Measurements from ENCODE around the gene SYT3. TPM values are rescaled to one million over a fixed set of nuclear protein-coding genes. Genes with fewer than 3 reads are reported as not detected.

SYT3 gene, protein sequence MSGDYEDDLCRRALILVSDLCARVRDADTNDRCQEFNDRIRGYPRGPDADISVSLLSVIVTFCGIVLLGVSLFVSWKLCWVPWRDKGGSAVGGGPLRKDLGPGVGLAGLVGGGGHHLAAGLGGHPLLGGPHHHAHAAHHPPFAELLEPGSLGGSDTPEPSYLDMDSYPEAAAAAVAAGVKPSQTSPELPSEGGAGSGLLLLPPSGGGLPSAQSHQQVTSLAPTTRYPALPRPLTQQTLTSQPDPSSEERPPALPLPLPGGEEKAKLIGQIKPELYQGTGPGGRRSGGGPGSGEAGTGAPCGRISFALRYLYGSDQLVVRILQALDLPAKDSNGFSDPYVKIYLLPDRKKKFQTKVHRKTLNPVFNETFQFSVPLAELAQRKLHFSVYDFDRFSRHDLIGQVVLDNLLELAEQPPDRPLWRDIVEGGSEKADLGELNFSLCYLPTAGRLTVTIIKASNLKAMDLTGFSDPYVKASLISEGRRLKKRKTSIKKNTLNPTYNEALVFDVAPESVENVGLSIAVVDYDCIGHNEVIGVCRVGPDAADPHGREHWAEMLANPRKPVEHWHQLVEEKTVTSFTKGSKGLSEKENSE
- total RNA-seq: 2.5 TPM

DNA sequence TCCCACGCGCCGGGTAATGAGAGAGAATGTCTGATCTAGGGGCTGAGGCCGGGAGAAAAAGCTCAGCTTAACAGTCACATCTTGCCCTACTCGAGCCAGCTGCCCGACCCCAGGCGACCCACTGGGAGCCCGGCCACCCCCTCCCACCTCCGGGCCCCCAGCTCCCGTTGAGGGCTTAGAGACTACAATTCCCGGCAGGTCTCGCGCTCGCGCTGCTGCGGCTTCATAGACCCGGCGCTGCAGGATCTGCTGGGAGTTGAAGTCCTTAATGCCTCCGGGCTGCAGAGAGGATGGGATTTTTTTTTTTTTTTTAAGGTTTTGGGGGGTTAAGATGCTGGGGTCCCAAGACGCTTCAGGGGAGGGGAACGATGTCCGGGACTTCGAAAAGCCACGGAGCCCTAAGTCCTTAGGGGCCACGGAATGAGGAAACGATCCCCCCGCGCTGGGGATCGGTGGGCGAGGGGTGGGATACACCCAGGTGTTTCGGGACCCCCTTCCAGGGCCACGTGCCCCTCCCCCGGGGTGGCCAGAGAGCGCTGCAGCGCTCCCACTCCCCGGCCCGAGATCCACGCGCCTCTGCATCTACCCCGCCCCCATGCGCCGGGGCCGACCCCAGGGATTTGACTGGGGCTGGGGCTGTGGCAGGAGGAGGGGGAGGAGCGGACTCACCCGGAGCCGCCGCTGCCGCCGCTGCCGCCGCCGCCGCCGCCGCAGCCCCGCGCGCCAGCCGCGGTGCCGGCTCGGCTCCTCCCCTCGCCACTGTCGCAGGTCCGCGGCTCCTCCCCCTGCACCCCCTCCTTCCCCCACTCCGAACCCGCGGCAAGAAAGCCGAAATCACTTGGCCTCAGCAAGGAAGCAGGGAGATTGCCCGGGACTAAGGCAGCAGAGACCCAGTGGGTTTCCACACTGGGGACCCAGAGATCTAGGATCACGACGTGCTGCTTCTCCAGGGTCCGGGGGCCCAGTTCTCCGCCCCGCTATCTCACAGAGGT, at the start of gene SYT3:
TSS of gene SYT3 (minus strand) at position 761 of the 992 bp plus-strand sequence. CDS start 2,470 bp downstream, outside the sequence.
- Histone ChIP-seq H3K9me3 (no peaks in the 10 kb centered on the region), H3K36me3 (no peaks in the 10 kb centered on the region), H3K4me3 (peak within 1 kb of the TSS; percentile 37 to 51), H3K27me3 (no peaks in the 10 kb centered on the region), H3K27ac (no peak within 1 kb of the TSS), H3K4me1 (peaks cover 9% of the 10 kb centered on the region)
- TF ChIP-seq POLR2A (IDR thresholded peaks at IDR 0.05) (no peak), POLR2AphosphoS5 (IDR thresholded peaks at IDR 0.05; ENCODE audit: insufficient read depth in 1 of 2, low read depth in 1 of 2) (no peak)
- TF ChIP-seq, protein P1, sequence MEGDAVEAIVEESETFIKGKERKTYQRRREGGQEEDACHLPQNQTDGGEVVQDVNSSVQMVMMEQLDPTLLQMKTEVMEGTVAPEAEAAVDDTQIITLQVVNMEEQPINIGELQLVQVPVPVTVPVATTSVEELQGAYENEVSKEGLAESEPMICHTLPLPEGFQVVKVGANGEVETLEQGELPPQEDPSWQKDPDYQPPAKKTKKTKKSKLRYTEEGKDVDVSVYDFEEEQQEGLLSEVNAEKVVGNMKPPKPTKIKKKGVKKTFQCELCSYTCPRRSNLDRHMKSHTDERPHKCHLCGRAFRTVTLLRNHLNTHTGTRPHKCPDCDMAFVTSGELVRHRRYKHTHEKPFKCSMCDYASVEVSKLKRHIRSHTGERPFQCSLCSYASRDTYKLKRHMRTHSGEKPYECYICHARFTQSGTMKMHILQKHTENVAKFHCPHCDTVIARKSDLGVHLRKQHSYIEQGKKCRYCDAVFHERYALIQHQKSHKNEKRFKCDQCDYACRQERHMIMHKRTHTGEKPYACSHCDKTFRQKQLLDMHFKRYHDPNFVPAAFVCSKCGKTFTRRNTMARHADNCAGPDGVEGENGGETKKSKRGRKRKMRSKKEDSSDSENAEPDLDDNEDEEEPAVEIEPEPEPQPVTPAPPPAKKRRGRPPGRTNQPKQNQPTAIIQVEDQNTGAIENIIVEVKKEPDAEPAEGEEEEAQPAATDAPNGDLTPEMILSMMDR (IDR thresholded peaks at IDR 0.05): no peak
- no peak for DNase-seq (ENCODE audit: extremely low spot score in 2 of 2)
- intact Hi-C loops (cut with DNase I): no loop called here

DNA sequence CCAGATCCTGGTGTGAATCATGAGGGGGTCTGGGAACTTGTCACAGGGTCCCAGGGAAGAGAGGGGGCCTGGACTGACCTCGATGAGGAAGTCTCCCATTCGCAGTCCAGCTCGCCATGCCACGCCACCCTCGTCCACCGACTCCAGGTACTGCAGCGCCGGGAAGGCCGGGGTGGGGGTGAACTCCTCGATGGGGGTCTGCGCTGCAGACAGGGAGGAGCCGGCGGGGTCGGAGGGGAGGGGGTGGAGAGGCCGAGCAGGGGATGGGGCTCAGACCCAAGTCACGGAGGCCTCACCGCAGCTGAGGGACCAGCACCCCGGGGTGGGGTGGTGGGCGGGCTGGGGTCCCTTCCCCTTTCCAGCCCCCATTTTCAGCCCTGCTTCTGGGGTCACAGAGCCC, 49.1 kb upstream of the SYT3 start:
- Histone ChIP-seq H3K36me3 (no peaks in the 10 kb centered on the region), H3K27me3 (peaks cover 4% of the 10 kb centered on the region), H3K4me1 (no peaks in the 10 kb centered on the region), H3K27ac (no peak overlapping the region), H3K9me3 (no peaks in the 10 kb centered on the region), H3K4me3 (no peak overlapping the region)
- no peak for DNase-seq (ENCODE audit: extremely low spot score in 2 of 2)
- TF ChIP-seq POLR2AphosphoS5 (IDR thresholded peaks at IDR 0.05; ENCODE audit: insufficient read depth in 1 of 2, low read depth in 1 of 2) (no peak), POLR2A (IDR thresholded peaks at IDR 0.05) (no peak)
- TF ChIP-seq, protein P1 (IDR thresholded peaks at IDR 0.05): no peak
- intact Hi-C loops (cut with DNase I): no loop called here

DNA sequence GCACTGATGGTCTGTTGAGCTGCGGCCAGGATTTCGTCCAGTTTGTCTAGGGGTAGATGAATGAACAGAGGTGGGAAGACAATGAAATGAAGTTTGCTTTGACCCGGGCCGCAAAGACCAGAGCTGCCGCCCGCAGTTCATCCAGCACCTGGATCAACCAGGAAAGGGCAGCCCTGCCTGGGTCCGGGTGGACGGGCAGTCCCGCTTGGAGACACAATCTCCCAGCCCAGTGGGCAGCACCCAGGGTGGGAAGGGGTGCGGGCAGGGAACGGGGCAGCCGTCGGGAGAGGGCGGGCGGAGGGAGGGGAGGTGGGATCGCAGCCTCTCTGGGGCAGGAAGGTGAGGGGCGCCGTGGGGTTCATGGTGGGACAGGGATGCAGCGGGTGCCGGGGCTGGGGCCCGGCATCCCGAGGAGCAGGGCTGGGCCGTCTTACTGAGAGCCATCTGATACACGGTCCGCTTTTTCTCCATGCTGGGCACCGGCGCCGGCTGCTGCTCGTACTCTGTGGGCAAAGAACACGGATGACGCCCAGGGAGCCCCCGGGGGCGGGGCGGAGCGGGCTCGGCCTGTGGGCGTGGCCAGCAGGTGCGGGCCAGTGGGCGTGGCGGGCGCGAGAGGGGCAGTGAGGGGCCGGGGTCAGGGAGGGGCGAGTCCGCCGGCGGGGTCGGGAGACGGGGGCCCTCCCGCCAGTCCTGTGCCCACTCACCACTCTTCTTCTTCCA, 46.8 kb upstream of the SYT3 start:
- TF ChIP-seq POLR2AphosphoS5 (IDR thresholded peaks at IDR 0.05; ENCODE audit: insufficient read depth in 1 of 2, low read depth in 1 of 2) (no peak), POLR2A (IDR thresholded peaks at IDR 0.05) (no peak)
- TF ChIP-seq, protein P1 (IDR thresholded peaks at IDR 0.05): no peak
- no peak overlapping the region for H3K4me3 ChIP-seq
- intact Hi-C loops (cut with DNase I): no loop called here
- no peaks in the 10 kb centered on the region for H3K27me3 ChIP-seq
- DNase-seq (ENCODE audit: extremely low spot score in 2 of 2): no peak
- H3K36me3 ChIP-seq: no peaks in the 10 kb centered on the region
- no peaks in the 10 kb centered on the region for H3K9me3 ChIP-seq
- H3K4me1 ChIP-seq: no peaks in the 10 kb centered on the region
- no peak overlapping the region for H3K27ac ChIP-seq

DNA sequence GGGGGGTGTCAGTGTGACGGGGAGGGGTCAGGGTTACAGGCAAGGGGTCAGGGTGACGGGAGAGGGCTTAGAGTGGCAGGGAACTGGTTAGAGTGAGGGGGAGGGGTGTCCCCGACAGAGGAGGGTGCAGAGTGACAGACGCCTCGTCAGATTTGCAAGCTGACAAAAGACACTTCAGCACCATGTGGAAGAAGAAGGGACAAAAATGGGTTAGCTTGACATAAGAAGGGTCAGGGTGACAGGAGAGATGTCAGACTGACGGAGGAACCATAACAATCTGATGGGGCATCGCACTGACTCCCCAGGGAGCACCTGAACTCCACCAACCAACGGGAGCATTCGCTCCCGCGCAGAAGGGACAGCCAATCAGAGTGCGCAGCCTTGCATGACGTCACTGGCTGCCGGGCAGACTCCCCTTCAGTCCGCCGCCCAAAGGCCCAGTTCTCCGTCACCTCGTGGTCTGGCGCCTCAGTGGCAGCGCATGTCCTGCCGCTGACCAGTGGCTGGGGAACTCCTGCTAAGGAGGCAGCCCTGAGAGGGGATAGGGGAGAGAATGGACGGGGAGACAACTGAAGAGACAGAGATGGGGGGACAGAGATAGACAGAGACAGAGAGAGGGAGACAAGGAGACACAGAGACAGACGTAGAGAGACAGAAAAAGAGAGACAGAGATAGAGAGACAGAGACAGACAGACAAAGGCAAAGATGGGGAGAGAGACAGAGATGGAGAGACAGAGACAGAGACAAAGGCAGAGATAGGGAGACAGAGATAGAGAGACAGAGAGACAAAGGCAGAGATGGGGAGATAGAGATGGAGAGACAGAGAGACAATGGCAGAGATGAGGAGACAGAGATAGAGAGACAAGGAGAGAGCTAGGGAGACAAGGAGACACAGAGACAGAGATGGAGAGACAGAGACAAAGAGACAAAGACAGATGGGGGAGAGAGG, 39.8 kb upstream of the SYT3 start:
- Histone ChIP-seq H3K9me3 (no peaks in the 10 kb centered on the region), H3K36me3 (no peaks in the 10 kb centered on the region), H3K27me3 (no peaks in the 10 kb centered on the region), H3K4me1 (no peaks in the 10 kb centered on the region), H3K27ac (no peak overlapping the region), H3K4me3 (no peak overlapping the region)
- no peak for TF ChIP-seq POLR2AphosphoS5 (IDR thresholded peaks at IDR 0.05; ENCODE audit: insufficient read depth in 1 of 2, low read depth in 1 of 2)
- TF ChIP-seq POLR2A (IDR thresholded peaks at IDR 0.05): no peak
- TF ChIP-seq, protein P1 (IDR thresholded peaks at IDR 0.05): no peak
- intact Hi-C loops (cut with DNase I): no loop called here
- no peak for DNase-seq (ENCODE audit: extremely low spot score in 2 of 2)
